Glutamatergic neuron (in vitro differentiated cells): ENCODE data around the gene PCDHA12. TPM values are rescaled to one million over a fixed set of nuclear protein-coding genes. Genes with fewer than 3 reads are reported as not detected.
"Not testable (repeated sequence)": the region's sequence is repeated elsewhere in the genome, so short reads cannot be mapped to it uniquely, and the experiment has no call there.

Source experiments
- DNase-seq: peaks from one replicate; pipeline ENCODE4 v3.0.0; 2022
- H3K27ac Mint-ChIP-seq: one replicate; pipeline ENCODE4 v1.8.0; 2020; ENCODE audit warnings: mild to moderate bottlenecking, mixed read lengths, inconsistent platforms; ENCODE audit not compliant: unreplicated experiment
- H3K27me3 Mint-ChIP-seq: one replicate; pipeline ENCODE4 v1.8.0; 2020; ENCODE audit warnings: mild to moderate bottlenecking, moderate library complexity, mixed read lengths, inconsistent platforms; ENCODE audit not compliant: unreplicated experiment
- H3K36me3 Mint-ChIP-seq: one replicate; pipeline ENCODE4 v1.8.0; 2020; ENCODE audit warnings: mild to moderate bottlenecking, mixed read lengths, inconsistent platforms; ENCODE audit not compliant: unreplicated experiment
- H3K4me1 Mint-ChIP-seq: one replicate; pipeline ENCODE4 v1.8.0; 2020; ENCODE audit warnings: mild to moderate bottlenecking, low read depth, mixed read lengths, inconsistent platforms; ENCODE audit not compliant: unreplicated experiment
- H3K4me3 Mint-ChIP-seq: one replicate; pipeline ENCODE4 v1.8.0; 2020; ENCODE audit warnings: mild to moderate bottlenecking, mixed read lengths, inconsistent platforms; ENCODE audit not compliant: unreplicated experiment
- H3K9me3 Mint-ChIP-seq: one replicate; pipeline ENCODE4 v1.8.0; 2020; ENCODE audit warnings: mild to moderate bottlenecking, moderate library complexity, mixed read lengths, inconsistent platforms; ENCODE audit not compliant: unreplicated experiment
- long read RNA-seq: library from polyadenylated mRNA; unstranded; transcript quantifications from one replicate; pipeline ENCODE4 v2.0.0, GENCODE V29; 2020; ENCODE audit not compliant: unreplicated experiment
- total RNA-seq: library from RNA; stranded (reverse); fragmentation: NEBNext Ultra II Directional; extraction: Animal tissue kit (Norgen Biotek cat#: 25700); gene quantifications from one replicate; pipeline ENCODE4 v1.2.1, GENCODE V29; 2021; ENCODE audit not compliant: unreplicated experiment
- TF ChIP-seq, protein P1 (sequence below): fragments of 200-600 bp; sonication (generic); IDR thresholded peaks from one replicate; pipeline ENCODE4 v1.5.0; 2021; ENCODE audit not compliant: partially characterized antibody, unreplicated experiment

The PCDHA12 gene
- 32.4 TPM for total RNA-seq
- long read RNA-seq, transcript PCDHA12-202 (1 exons, 2,588 nt): major isoform, 9 of 9 reads
- long read RNA-seq, partial matches to known transcripts: 0 of 9 reads
- long read RNA-seq, other reads (novel, unspliced or antisense): 0 of 9 reads

GRCh38 chr5:140875085-140876065, at the start of gene PCDHA12:
TSS of gene PCDHA12 (plus strand) at chr5:140875308. CDS start at chr5:140875473, 165 bp downstream.
- Mint-ChIP-seq H3K4me3 (peak within 1 kb of the TSS; percentile 94), H3K9me3 (peaks cover 6% of the 10 kb centered on the region), H3K4me1 (peaks cover 7% of the 10 kb centered on the region), H3K27me3 (peaks cover 7% of the 10 kb centered on the region), H3K27ac (peak within 1 kb of the TSS; percentile 98), H3K36me3 (peaks cover 22% of the 10 kb centered on the region)
- DNase-seq: peak; percentile 35
- TF ChIP-seq, protein P1, sequence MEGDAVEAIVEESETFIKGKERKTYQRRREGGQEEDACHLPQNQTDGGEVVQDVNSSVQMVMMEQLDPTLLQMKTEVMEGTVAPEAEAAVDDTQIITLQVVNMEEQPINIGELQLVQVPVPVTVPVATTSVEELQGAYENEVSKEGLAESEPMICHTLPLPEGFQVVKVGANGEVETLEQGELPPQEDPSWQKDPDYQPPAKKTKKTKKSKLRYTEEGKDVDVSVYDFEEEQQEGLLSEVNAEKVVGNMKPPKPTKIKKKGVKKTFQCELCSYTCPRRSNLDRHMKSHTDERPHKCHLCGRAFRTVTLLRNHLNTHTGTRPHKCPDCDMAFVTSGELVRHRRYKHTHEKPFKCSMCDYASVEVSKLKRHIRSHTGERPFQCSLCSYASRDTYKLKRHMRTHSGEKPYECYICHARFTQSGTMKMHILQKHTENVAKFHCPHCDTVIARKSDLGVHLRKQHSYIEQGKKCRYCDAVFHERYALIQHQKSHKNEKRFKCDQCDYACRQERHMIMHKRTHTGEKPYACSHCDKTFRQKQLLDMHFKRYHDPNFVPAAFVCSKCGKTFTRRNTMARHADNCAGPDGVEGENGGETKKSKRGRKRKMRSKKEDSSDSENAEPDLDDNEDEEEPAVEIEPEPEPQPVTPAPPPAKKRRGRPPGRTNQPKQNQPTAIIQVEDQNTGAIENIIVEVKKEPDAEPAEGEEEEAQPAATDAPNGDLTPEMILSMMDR: peak; percentile 65

DNA sequence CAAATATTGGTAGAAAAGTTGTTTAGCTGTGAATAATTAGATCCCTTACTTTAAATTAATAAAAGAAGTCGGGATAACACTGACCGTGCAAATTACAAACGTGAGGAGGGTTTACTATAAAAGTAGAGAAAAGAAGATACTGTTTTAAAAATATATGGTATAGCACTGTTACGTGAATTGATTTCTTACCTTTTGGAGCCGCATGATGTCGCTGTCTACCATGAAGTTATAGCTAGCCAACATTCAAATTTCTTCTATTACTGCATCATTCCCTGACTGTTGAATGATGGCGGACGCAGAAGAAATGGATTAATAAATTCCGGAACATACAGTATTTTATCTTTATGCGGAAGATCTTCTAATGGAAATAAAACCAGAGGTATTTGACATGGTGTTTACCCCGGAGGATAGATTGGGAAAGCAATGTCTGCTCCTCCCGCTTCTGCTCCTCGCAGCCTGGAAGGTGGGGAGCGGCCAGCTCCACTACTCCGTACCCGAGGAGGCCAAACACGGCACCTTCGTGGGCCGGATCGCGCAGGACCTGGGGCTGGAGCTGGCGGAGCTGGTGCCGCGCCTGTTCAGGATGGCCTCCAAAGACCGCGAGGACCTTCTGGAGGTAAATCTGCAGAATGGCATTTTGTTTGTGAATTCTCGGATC, 47.3 kb upstream of the PCDHA12 start, which contains the start of gene PCDHA6:
Gene PCDHA6 (plus strand): TSS at position 257 of the 658 bp plus-strand sequence. CDS start 132 bp downstream, at position 389.
- H3K36me3 Mint-ChIP-seq: peaks cover 49% of the 10 kb centered on the region
- no peak for DNase-seq
- peaks cover 8% of the 10 kb centered on the region for H3K4me1 Mint-ChIP-seq
- peak within 1 kb of the TSS; percentile 97 for H3K4me3 Mint-ChIP-seq
- H3K27ac Mint-ChIP-seq: peak within 1 kb of the TSS; percentile 99
- H3K9me3 Mint-ChIP-seq: peaks cover 28% of the 10 kb centered on the region
- H3K27me3 Mint-ChIP-seq: peaks cover 9% of the 10 kb centered on the region
- TF ChIP-seq, protein P1: peak; percentile 35

GRCh38 chr5:140828362-140828737, 46.8 kb upstream of the PCDHA12 start:
- peaks cover 51% of the 10 kb centered on the region for H3K36me3 Mint-ChIP-seq
- H3K27ac Mint-ChIP-seq: peak overlapping the region; percentile 99
- TF ChIP-seq, protein P1: peak; percentile 5
- DNase-seq: peak; percentile 43
- peaks cover 9% of the 10 kb centered on the region for H3K27me3 Mint-ChIP-seq
- H3K4me3 Mint-ChIP-seq: peak overlapping the region; percentile 97
- H3K9me3 Mint-ChIP-seq: peaks cover 31% of the 10 kb centered on the region
- H3K4me1 Mint-ChIP-seq: peaks cover 8% of the 10 kb centered on the region

GRCh38 chr5:140829511-140830501, 45.3 kb upstream of the PCDHA12 start:
- H3K4me3 Mint-ChIP-seq, H3K27ac Mint-ChIP-seq, DNase-seq, H3K4me1 Mint-ChIP-seq: not testable (repeated sequence)
- peaks cover 35% of the 10 kb centered on the region for H3K9me3 Mint-ChIP-seq
- H3K36me3 Mint-ChIP-seq: peaks cover 55% of the 10 kb centered on the region
- H3K27me3 Mint-ChIP-seq: peaks cover 13% of the 10 kb centered on the region
